GM21825 (cell line): ENCODE measurements around the gene CCDC178.
"Not testable (repeated sequence)": the region's sequence is repeated elsewhere in the genome, so short reads cannot be mapped to it uniquely, and the experiment has no call there.

ENCODE experiments used
- ATAC-seq: cut with Tn5 transposase; IDR thresholded peaks from one replicate; pipeline ENCODE4 v1.9.1; 2021; ENCODE audit warnings: mild to moderate bottlenecking, moderate library complexity; ENCODE audit not compliant: unreplicated experiment

Gene CCDC178

DNA sequence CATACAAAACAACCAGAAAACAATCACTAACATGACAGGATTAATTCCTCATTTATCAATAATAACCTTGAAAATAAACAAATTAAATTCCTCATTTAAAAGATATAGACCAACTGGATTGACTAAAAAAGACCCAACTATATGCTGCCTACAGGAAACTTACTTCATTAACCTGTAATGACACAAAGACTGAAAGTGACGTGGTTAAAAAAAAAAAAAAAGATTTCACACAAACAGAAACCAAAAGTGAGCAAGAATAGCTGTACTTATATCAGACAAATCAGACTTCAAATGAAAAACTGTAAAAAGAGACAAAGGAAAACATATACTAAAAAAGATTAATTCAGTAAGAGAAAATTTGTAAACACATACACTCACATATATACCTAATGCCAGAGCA lies 201.2 kb downstream of the CCDC178 start:
- no peak for ATAC-seq

DNA sequence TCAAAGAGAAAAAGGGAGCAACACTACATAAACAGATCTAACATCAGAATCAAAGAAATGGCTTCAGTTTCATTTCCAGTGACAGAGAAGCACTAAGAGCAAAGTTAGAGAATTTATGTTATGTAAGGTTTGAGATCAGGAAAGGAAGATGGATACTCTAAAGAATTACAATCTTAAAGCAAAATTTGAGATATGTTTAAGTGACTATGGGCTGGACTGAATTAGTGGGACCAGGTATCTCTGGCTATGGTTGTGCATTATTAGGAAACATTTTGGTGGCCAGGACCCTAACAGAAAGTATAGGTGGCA lies 208.2 kb downstream of the CCDC178 start:
- no peak for ATAC-seq

DNA sequence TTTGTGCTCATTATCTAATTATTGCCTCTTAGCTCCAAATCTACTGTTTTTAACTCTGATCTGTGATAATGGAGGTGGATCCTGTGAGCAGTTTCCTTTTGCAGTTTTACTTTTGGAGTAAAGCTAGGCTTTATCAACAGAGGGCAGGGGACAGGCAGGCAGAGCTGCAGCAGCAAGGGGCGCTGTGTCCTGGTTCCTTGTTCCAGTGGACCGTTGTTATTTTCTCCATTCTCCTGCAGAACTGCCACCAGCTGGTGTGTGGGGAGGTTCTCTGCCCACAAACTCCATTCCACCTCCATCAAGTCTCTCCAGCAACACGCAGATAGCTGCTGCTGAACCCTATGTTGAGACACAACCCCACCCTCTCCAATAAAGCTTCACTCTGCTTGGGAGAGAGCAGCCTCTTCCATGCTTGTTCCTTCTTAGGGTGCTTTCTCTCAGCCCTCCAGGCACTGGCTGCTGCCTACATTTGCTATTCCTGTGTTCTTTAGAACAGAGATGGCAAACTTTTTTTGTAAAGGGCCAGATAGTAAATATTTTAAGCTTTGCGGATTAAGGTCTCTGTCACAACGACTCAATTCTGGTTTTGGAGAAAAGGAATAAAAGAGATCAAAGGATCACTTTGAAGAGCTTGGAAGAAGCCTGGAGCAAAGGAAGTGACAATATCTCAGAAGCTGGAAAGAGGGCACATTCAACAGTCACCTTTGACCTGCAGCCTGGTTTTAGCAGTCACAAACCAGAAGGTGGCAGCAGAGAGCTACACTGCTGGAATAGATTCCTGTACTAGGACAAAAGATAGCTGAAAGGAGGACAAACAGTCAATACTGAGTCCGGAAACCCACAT lies 208.8 kb downstream of the CCDC178 start:
- peak; percentile 91 for ATAC-seq

DNA sequence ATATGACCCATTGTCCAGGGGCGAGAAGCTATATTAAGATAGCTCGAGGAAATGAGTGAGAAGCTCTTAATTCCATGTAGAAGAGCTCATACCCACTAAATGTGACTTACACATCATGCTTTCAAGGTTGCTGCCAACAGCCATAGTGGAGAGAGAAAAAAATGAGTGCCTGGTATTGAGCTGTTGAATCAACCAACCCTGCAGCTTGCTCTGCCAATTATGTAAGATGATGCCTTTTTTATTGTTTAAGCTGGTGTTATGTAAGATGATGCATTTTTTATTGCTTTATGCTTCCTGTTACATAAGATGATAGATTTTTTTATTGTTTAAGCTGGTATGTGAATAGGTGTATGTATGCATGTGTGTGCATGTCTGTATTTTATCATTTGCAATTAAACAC lies 228.2 kb downstream of the CCDC178 start:
- ATAC-seq = no peak

DNA sequence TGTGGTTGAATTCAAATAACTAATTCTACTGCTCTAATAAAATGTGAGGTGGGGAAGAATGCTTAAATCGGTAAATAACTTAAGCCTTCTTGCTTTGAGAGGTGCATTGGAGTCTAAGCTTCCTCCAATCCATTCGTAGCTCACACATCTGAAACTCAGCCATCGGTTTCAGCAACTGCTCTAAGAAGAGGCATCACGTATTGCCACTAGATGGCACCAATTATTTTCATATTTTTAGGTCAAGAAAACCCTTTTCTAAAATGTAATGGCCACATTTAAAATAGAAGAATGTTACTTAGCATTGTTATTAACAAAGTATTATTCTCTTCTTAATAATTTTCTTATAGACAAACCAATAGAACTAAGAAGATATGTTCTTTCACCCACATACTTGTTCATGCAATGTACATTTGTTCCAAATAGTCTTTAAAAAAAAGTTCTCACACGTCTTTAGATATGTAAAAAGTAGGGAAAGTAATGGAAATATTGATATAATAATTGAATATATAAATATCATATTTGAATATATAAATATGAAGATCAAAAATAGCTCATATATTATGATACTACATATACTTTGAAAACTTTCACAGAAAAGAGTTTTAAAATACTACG lies 229.8 kb downstream of the CCDC178 start:
- ATAC-seq = no peak

DNA sequence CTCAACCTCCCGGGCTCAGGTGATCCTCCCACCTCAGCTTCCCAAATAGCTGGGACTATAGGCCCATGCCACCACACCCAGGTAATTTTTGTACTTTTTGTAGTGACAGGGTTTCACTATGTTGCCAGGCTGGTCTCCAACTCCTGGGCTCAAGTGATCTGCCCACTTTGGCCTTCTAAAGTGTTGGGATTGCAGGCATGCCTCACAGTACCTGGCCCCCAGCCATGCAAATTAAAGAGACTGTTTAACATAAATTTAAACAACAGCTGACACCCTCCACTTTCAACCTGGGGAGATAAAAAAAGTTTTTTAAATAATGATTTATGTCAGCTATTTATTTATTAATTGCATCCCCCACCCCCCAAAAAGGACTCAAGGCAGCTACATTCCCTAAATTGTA lies 234.7 kb downstream of the CCDC178 start:
- no peak for ATAC-seq

DNA sequence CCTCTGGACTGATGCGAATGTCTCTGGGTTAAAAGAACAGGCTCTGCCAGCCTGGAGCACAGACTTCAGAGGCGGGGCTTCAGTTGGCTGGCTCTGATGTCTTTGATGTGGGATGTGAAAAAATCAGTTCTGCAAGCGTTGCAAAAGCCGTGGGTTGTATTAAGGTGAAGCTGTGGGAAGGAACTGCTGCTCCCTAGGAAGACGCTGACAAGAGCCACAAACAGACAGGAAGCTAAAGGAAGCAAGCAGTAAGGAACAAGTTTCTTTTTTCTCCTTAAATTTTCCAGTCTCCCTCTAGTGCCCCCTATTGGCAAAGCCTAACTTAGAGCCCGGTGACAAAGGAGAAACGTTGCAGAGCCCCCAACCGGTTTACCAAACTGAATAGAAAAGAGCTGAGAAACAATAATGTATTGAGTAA lies 239.0 kb downstream of the CCDC178 start:
- no peak for ATAC-seq

DNA sequence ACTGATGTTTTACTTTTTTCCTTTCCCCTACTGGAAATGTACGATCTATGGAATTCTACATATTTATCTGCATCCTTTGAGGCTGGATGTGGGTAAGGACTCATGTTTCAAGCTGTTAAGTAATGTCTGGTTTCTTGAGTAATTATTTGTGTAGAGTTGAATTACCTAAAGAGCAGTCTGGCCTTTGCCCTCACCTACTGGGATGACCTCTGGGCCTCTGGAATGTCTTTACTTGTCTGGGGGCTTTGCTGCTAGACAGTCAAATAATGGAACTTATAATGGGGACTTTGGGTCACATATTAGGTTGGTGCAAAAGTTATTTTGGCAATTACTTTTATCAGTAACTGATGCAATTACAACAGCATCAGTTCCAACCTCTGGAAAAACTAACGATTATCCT lies 244.7 kb downstream of the CCDC178 start:
- ATAC-seq = no peak

DNA sequence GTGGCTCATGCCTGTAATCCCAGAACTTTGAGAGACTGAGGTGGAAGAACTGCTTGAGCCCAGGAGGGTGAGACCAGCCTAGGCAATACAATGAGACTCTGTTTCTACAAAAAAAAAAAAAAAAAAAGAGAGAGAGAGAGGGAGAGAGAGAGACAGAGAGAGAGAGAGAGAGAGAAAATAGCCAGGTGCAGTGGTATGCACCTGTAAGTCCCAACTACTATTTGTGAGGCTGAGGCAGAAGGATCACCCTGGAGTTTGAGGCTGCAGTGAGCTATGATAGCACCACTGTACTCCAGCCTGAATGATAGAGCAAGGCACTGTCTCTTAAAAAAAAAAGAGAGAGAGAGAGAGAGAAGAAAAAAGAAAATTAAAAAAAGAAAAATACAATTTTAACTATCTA lies 245.7 kb downstream of the CCDC178 start:
- ATAC-seq = no peak

DNA sequence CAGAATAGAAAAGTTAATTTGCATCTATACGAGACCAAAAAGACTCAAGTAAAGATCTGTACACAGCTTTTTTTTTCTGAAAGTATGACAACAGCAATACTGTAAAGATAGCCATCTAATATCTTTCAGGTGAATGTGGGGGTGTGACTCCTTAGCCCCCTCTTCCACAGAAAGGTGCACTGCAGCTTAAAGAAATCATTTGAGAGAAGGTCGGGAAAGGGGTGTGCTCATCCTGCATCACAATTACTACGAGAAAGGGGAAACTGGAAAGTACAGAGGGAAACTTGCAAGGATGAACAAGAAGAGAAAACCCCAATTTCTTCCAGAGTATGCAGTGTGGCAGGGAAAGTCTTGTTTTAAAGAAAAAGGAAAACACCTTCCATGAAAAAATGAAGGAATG lies 255.6 kb downstream of the CCDC178 start:
- no peak for ATAC-seq

DNA sequence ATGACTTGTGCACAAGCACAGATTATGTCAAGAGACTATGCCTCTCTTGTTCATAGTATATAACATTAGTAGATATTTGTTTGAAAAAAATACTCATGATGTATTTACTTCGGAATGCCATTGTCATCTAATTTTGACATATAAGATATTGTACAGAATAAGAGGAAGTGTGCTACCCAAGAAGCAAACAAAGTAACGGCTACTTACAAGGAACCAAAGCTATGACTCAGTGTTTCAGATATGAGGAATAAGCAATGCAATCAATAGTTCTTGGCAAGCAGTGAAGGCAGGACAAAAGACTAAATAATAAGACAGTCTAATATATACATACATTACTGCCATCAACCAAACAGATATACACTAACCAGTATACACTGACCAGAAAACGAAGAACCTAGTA lies 256.3 kb downstream of the CCDC178 start:
- ATAC-seq = no peak

DNA sequence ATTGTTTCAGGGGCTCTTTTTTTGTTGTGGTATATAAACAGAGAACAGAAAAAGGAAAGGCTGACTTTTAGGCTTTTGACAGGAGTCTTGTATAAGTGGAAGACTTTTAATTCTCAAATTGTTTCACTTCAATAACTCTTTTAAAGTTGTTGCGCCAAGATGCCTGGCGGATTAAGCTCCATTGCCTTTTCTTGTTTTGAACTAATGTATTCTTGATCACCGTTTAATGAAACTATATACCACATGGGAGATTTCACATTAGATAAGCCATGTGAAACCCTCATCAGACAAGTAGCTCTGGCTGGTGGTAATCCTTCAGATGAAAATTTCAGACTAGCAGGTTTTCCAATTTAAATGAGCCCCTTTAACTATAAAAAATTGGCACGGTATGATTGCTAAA lies 257.4 kb downstream of the CCDC178 start:
- no peak for ATAC-seq

DNA sequence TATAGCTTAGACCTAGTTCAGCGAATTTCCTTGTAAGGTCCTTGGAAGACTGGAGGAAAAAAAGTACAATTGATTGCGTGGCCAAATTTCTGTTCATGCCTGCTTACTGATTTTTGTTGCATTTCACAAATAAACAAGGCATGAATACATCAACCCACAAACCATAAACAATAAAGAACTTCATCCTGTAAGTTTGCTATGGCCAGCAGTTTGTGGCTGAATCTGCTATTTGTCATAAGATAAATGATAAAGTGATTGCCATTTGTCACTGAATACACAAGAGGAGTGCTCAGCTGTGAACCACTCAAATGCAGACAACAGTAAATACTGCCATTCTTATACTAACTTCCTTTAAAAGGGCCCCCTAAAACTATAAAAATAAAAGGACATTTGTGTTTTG lies 259.5 kb downstream of the CCDC178 start:
- no peak for ATAC-seq

DNA sequence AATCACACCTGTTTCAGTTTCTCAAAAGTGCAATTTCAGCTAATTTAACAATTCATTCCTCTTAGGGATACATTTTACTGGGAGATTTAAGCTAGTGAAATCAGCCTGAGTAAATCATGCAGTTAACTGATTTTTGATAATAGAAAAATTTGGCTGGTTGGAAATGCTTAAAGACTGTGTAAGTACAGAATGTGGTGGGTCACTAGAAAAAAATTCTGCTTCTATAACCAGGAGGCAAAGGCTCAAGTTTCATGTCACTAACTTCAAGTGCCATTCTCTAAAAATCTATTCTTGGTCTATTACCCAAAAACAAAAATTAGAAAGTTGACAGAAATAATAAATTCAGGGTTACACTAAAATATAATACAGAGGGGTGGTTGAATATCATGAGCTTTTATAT lies 271.3 kb downstream of the CCDC178 start:
- no peak for ATAC-seq

DNA sequence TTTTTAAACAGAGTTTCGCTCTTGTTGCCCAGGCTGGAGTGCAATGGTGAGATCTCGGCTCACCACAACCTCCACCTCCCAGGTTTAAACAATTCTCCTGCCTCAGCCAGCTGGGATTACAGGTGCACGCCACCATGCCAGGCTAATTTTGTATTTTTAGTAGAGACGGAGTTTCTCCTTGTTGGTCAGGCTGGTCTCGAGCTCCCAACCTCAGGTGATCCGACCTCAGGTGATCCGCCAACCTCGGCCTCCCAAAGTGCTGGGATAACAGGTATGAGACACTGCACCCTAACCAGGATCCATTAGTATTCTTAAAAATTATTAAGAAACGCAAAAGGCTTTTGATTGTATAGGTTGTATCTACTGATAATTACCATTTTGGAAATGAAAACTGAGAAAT lies 276.4 kb downstream of the CCDC178 start:
- ATAC-seq = not testable (repeated sequence)

DNA sequence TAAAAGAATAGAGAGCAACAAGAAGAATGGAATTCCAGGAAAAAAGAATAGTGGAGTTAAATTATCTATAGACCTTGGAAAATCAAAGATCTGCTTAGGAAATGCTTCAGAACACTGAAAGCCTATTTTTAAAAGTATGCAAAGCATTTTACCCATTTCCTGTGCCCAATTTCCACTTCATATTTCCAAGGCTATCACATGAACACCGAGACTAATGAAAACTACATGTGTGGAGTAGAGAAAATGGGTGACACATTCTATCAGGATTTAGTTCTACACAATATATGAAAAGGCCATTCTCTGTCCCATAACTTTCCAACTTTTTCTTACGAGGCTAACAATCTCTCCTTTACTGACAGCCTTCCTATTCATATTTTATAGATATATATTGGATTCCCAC lies 279.4 kb downstream of the CCDC178 start:
- ATAC-seq = no peak

DNA sequence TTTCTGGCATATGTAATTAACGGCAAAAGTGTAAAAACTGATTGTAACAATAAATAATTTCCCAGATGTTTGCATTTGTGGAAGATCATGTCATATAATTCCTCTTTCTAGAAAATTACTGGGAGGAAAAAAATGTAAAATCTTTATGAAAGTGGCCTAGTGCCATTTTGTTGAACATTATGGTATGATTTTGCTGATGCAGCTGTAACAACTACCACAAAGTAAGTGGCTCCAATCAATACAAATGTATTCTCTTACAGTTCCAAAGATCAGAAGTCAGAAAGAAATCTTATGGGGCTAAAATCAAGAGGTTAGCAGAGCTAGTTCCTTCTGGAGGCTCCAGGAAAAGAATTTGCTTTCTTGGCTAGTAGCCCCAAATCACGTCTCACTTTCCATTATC lies 281.4 kb downstream of the CCDC178 start:
- ATAC-seq = no peak

DNA sequence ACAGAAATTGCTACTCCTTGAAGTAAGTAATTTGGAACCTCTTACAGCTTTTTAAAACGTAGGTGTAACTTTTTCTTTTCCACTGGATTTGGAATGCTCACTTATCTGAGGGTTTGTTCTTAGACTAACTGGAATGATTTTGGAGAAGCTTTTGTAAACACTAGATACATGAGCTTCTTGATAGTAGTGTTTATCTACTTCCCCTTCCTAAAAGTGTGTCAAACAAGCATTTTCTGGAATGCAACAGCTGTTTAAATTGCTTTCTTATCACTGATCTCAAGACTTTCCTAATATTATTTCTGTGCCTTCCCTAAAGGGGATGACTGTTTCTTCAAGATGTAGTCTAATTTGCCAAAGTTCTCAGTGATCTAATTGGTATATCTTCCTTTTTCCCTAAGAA lies 282.6 kb downstream of the CCDC178 start:
- ATAC-seq = no peak

DNA sequence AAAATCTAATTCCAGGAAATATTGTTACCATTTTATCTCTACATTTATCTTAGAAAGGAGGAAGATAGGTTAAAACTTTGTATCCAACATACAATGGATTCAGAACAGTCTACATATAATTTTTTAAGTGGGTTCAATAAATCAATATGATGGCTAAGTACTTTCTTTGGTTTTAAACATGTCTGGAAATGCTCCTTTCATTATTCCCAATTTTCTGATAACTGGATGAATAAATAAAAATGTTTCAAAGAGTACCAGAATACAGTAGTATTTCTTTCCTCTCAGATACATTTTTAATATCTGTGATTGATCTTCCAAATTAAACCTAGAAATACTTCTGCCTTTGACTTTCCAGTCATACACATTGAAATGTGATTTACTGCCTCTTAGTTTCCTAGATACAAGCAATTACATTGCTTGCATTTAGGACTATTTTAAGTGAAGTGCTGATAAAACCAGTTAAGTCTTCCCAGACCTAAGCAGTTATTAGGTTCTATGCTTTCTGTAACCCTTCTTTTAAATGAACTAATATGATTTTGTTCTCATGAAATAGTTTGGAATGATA lies 283.5 kb downstream of the CCDC178 start:
- ATAC-seq = no peak

DNA sequence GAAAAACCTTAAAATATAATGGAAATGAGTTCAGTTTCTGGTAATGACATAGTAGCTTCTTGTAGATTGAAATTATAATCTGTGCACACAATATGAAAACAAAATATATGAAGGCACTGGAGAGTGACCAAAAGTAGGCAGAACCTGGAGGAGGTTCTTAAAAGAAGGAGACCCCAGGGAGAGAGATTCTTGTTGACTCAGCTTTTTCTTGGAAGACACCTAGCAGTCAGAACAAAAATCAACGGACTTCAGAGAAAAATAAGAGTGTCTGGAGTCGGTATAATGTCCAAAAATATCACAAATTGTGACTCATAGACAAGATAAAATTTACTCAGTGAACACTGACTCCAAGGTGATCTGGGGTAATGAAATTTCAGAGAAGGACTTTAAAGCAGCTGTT lies 286.5 kb downstream of the CCDC178 start:
- no peak for ATAC-seq

DNA sequence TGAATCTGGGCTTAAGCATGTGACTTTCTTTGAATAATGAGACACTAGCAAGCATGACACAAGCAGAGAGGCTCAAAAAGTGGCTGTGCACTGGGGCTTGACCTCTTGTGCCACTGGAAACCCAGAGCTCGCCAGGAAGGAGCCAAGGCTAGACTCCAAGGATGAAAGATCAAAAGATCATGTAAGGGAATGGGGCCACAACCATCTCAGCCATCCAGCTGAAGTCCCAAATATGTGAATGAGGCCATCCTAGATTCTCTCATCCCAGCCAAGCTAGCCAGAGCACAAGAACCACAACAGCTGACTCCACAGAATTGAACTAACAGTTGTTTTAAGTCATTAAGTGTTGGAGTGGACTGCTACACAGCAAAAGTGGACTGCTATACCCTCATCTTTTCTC lies 288.1 kb downstream of the CCDC178 start:
- ATAC-seq = no peak

DNA sequence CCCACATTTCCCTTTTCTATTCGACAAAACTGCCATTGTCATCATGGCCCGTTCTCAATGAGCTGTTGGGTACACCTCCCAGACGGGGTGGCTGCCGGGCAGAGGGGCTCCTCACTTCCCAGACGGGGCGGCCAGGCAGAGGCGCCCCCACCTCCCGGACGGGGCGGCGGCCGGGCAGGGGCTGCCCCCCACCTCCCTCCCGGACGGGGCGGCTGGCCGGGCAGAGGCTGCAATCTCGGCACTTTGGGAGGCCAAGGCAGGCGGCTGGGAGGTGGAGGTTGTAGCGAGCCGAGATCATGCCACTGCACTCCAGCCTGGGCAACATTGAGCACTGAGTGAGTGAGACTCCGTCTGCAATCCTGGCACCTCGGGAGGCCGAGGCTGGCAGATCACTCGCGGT lies 292.7 kb downstream of the CCDC178 start:
- not testable (repeated sequence) for ATAC-seq

DNA sequence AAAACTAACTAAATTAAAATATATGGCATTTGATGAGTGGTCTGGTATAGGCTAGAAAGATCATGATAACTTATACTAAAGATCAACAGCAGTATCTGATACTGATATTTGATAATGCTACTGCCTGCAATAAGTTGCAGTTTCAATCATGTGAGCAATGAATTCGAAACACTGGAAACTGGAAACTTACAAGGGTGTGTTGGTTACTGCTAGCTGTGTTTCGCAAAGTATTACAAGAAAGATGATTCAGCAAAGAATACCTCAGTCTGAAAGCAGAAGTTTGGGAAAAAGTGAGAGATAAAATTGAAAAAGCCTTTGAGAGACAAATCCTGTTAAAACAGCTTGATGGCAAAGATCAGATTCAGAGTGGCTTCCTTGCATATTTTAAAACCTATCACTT lies 294.5 kb downstream of the CCDC178 start:
- no peak for ATAC-seq
